ENCODE results near the gene MRAP.

MRAP gene

DNA sequence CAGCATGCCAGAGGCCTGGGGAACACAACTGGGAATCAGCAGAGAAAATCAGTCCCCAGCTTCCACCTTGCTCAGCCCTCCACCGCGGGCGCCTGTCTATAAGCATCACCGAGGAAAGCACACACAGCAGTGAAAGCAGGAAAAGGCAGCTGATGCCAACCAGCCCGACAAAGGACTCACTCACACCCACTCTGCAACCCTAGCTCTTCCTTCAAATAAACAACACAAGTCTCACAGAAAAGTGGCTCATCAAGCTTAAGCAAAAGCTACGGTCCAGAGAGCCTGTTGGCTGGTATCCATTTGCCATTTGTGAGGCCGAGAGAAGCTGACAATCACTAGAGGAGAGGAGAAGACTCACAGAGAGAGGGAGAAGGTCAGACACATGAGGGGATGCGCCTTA, 27.1 kb downstream of the MRAP start:
- DNase-seq: no peak

DNA sequence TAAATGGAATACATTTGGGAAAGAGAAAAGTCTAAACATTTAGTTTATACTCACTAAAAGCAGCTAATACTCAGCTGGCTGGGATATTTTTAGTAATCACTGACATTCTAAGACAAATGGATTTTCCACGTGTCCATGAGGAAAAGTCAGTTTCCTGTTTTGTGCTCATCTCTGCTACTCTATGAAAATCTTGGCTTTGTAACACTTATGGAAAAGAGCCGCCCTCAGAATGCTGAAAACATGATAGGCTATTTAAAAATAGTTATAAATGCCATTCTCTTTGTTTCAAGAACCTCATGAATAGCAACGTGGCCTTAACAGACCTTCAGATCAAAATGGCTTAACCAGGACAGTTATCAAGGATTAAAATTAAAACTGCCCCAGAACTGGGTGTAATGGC, 29.9 kb downstream of the MRAP start:
- DNase-seq: no peak

DNA sequence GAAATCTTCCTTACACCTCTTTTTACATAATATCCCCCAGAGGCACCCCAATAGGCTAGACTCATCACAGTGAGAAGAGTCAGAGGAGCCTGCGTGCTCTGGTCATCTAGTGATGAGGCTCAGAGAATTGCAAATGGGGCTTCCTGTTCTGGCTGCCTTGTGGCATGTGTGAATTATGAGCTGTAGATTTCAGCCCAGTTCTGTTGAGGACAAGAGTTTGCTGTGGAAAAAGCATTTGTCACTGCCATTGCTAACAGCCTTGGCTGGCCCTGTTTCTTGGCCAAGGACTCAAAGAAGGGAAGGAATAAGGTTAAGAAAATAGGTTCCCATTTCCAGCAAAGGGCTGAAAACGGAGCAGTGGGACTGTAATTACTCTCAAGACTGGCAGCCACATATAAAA, 30.7 kb downstream of the MRAP start:
- DNase-seq: no peak

DNA sequence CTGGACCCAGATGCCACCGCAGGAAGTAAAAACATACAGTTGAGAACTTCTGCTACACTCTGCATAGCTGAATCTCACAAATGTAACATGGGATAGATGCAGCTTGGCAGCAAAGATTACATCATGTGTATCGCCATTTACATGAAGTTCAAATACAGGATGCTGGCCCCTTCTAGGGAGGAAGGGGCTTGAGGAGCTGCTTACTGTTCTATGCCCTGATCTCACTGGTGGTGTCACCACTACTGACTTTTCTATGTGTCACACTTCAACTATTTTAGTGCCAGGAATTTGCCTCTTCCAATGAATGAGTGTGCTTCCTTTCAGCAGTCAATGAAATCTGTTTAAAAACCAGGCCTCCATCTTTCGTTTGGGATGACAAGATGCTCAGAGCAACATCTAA, 31.1 kb downstream of the MRAP start:
- DNase-seq: no peak

DNA sequence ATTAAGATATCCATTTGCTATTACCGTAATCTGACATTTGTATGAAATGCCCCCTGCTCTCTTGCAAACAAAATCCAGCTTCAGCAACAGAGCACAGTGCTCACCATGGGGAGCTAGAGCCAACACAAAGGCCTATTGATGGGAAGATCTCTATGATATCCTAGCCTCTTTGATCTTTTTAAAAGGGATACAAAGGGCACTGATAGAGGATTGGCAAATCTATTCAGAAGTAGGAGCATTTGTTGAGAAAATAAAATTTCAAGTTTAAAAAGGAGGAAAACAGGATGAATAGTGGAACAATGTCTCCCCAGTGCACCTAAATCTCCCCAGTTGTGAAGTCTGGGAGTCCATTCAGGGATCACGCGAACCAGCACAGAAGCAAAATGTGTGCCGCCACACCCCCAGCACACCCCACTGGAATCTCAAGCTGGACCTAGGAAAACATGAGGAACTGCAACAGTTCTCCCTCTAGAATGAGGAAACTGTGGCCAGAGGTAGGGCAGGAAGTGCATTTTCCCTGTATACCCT, 32.2 kb downstream of the MRAP start:
- DNase-seq: no peak

DNA sequence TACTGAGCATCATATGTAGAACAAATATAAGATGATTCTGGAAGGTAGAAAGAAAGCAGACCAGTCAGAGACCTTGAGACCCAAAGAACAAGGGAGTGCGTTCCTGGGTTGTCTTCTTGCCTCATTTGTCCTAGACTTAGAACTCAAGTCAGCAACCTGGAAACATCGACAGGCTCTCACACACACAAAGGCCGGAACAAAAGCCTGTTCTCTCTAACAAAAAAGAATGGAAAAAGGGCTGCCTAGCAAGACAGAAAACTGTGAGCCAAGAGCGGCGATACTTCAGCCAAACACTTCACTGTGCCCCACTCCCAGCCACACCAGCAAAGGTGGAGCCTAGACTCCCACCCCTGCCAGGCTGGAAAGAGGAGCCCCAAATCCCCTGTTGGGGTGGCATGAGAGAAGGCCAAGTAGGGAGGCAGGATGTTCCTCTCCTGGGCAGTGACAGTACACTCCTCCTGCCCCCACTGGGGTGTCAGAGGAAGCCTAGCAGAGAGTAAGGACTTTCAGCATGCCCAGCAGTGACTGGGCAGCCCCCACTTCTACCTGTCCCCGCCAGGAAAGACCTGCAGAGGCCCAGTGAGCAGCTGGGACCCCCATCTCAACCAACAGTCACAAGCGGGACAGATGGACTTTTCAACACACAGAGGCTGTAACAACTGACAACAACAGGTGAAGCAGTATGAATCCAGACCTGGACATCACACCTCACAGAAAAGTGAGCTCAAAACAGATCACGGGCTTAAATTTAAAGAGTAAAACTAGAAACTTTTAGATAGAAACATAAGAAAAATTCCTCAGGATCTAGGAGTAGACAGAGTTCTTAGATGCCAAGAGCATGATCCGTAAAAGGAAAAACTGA, 33.0 kb downstream of the MRAP start:
- DNase-seq: no peak

DNA sequence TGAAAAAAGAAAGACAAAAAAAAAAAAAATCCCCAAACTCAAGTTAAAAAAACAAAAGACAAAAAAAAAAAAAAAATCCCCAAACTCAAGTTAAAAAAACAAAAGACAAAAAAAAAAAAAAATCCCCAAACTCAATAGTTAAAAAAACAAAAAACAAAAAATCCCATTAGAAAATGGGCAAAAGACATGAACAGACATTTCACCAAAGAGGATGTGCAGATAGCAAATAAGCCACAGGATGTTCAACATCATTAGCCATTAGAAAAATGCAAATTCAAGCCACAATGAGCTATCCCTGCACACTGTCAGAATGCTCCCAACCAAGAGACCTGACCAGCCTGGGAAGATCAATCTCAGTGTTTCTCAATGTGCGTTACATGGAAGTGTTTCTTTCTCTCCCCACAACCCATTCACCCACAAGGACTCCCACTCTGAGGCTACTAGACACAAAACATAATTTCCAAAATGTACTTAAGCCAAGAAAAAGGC, 33.9 kb downstream of the MRAP start:
- no peak for DNase-seq

DNA sequence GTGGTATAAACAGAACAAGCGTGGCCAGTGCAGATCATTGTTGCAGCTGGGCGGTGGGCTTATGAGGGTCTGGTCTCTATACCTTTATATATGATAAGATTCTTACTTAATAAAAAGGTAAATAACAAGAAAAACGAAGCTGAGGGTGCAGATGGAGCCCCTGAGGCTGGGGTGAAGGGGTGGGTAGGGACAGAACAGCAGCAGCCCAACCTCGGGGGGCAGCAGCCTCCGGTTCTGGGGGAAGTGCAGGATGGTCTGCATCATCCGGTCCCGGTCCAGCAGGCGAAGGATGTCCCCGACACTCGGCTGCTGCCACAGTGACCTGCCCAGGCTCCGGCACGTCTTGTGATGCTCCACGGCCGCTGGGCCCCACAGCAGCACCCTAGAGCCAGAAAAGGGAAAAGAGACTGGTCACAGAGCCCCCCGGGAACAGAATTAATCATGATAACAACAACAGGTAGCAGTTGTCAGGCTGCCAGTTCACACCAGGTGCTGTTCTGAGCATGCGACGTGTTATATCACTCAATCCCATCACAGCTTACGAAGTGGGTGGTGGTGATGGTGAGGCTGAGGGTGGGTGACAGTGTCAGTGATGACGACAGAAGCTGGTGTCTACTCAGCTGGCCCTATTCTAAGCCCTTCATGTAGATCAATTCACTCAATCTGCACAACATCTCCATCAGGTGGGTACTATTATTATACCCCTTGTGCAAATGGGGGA, 35.5 kb downstream of the MRAP start:
- no peak for DNase-seq

DNA sequence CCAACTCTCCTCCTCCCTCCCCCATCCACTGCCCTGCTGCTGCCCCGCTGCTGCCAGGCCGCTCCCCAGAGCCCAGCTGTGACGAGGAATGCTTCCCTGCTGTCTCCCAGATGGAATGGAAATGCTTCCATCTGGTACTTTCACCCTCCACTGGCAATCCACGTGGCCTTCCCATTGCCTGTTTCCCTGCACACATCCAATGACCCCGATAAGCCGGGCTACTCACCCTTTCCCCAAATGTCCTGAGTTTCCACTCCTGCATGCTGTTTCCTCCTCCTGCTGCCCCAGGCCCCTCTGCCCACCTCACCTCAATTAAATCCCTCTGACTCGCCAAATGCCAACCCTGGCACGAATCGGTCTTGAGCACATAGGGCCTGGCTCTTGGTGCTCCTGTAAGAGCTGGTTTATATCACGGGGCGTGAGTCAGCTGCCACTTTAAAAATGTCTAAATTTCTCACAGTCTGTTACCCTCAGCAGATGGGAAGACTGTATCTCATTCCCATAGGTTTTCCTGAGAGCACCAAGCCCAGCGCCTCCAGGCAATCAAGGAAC, 36.4 kb downstream of the MRAP start:
- no peak for DNase-seq

DNA sequence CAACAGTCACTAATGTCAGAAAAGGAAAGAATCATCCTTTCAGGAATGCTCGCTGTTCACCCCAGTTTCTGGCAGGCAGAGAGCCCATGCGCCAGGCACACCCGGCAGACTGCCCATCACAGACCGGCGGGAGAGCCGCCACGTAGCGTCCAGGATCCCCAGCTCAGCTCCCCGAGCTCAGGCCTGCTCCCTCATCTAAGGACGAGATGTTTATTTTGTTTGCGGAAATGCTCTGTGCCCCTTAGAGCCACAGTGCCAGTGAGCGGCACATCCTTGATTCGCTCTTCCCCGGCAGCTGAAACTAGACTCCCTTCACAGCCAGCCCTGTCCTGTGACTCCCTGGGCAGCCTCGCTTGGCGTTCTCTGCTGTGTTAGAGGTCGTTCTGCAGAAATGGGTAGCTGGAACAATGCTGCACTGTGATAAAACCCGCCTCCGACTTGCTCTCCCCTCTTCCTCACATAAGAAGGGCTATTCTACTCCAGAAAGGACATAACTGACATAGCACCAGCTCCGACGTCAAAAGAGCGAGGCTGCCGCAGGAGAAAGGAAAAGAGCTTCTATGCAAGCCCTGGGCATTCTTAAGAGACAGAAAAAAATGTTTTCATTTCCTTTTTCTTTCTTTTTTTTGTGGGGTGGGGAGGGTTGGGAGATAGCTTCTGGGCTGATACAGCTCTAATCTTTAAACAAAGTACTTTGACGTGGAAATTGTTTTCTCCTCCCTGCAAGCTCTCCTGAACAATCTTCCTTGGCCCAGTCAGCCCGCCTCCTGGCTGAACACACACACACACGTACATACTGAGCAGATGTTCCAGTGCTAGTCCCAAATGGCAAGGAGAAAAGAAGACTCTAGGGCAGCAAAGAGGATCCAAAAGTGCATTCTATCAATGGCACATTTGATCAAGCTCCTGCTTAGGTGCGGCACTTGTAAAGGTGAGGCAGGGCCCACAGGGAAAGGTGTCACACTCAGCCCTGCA, 37.2 kb downstream of the MRAP start:
- DNase-seq: no peak

DNA sequence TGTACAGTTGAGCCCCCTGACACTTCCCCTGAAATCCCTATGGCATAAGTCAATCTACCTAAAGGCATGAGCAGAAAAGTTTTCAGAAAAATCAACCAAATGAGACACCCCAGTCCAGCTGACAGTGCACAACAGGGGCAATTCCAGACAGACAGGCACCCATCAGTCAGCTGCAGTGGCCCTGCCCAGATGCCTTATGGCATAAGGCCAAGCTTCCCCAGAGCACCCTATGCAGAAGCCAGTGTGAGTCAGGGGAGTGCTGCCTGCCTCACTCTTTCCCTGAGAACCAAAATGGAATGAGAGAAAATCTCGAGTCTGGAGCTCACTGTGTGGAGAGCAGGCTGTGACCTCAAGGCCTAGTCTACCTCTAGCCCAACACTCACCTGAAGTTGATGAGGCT, 38.1 kb downstream of the MRAP start:
- no peak for DNase-seq

DNA sequence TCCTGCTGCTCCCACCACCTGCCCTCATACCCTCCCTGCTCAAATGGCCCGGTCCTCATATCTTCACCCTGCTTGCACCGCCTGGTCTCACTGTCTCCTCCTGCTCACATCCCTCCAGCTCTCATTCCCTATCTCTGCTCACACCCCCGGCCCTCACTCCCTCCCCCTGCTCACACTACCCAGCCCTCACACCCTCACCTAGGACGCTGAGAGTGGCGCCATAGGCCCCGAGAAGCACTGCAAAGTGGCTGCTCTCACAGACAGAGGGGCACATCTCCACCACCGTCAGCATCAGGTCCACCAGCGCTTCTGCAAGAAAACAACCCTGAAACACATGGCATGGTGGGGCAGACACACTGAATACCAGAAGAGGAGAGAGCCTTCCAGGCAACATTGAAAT, 38.6 kb downstream of the MRAP start:
- no peak for DNase-seq

DNA sequence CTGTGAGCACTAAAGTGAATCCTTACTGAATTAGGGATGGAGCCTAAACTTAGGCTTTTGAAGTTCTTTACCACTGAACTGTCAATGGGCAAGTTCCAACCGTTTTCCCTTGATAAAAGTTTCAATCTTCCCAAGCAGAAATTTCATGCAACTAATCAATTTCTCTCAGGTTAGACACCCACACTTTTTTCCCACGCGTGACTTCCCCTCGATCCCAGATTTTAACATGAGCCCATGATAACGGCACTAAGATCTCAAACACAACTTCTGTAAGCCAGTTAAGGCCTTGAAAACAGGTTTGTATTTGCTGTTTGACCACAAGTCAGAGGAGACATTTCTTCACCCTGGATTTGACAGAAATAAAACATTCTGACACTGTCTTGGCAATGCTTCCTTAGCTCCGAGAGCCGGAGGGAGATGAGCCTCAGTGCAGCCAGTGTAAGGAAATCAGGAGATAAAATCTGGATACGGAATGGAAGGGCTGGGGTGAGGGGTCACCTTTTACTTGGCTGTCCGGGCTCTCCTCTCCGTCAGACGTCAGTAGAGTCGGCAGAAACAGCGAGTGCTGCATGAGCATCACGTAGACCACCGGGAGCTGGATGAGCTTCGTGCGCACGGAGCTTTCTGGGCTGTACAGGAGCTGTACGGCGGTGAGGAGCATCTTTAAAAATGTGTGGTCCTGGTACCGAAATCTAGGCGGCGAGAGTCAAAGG, 39.7 kb downstream of the MRAP start:
- DNase-seq: no peak

DNA sequence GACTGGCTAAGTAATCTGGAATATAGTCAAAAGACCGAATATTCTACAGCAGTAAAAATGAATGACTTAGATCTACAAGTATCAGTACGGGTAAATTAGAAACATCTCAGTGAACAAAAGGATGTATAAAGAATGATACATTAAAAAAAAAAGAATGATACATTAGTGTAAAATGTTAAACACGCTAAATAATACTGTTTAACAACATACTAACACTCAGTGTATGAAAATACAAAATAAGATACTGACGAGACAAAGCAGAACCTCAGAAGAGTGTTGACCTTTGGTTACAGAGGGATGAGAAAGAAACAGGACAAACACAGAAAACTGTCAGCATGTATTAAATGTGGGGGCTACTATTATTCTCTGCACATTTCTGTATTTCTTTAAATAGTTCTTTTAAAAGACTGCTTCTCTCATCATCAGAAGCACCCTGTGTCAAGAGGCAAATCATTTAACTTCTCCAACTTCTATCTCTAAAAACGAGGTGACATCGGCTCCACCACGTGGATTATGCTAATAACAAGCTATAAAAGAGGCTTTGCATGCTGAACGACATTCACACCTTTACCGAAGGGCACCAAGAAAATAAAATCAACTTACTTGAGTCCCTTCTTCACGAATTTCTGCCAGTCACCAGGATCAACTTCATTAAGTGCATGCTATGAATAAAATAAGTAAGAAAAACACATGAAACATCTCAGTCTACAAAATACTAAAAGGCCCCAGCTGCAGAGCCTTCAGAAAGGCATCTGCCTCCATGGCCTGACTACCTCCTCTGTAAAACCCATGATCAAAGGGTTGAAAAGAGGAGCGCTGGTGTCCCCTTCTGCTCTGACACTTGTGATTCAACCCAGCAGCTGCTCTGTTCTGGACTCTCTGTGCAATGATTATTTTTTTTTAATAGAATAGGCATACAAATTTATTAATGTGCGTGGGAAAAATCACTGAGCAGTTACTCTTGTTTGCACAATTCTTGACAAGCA, 42.5 kb downstream of the MRAP start:
- DNase-seq: no peak

DNA sequence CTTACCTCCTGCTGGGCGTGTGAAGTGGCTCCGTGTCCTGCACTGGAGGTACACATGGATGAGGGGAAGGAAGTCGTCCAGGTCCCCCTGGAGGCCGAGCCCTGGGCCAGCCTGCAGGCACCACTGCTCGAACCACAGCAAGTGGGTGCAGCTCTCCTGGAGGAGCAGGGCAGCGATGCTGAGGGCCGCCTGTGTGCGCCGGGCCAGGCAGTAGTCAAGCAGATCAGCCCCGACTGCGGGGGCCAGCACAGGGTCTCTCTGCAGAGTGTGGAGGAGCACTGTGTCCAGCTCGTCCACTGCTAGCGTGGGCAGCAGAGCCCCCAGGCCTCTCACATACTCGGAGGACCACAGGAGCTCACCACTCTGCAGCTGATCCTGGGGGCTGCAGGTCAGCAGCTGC, 48.3 kb downstream of the MRAP start:
- no peak for DNase-seq

DNA sequence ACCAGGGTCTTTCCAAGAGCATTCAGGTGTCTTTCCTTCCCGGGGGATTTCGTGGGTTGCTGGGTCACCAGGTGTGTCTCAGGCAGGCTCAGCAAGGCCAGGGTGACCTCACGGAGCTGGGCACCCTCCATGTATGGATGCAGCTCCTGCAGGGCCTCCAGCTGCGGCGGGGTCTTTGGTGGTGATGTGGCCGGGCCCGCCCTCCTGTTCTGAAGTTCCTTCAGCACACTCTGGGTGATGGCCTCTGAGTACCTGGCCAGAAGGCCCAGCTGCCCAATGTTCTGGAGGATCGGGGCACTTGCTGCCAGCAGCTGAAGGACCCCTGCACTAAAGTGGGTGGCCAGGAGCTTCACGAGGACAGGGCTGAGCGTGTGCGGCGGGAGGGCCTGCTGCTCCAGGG, 48.7 kb downstream of the MRAP start:
- no peak for DNase-seq

DNA sequence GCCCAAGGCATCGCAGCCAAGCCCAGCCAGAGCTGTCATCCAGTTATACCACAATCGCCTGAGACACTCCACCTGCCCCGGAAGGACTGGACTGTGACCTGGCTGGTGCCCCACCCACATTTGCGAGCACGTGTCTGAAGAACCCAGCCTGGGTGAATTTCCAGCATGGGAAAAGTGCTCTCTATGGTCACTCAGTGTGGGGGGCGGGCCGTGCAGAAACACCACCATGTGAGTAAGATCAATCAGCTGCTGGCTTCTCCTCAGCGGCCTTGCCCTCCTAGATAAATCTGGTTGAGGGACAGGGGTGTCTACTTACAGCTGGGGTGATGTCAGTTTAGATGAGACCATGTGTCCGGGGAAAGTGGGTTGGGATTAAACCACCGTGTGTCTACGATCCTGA, 49.3 kb downstream of the MRAP start:
- DNase-seq: no peak

DNA sequence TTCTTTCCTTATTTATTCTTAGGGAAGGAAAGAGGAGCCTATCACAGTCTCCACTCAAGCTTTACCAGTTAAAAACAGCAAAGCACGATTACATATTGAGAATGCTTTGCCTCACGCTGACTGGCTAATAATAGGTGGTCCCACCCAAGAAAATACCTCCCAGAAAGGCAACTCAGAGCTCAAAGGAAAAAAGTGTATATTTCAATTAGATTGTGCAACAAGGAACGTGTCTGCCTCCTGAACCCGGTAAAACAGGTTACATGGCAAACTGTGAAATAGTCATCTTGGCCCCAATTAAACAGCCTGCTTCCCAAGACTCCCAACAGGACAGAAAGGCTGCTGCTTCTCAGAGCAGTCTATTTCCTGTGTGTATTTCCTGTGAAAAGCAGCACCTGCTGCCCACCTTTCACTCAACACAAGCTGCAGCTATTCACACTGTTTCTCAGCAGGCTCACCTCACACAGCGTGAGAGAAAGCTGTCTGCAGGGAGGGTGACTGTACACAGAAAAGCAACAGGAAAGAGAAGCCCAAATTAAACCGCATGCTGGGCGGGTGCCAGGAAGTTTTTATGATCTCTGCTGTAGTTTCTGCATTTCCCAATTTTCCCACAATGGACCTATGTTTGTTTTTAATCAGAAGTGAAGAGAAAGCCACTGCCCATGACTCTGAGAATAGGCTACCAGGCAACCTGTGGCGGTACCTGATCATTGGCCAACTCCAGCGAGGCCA, 50.1 kb downstream of the MRAP start:
- no peak for DNase-seq

DNA sequence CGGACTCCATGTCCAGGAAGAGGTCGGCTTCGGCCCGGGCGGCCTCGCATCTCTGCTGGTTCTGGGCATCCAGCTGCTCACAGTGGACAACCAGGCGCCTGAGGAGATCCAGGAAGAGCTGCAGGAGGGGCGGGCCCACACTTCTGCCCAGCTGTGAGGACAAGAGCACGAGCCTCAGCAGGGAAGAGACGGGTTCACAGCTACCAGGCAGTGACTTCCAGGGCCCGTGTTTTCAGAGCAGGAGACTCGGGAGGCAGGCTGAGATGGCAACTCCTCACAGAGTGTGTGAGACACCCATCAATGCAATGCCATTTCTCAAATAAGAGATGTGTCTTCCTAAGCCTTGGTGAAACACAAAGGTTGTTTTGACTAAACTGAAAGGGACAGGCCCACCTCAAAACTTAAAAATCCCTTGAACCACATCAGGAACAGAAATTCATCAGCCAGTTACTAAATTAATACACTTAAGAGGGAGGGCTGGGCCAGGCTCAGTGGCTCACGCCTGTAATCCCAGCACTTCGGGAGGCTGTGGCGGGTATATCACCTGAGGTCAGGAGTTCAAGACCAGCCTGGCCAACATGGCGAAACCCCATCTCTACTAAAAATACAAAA, 50.8 kb downstream of the MRAP start:
- DNase-seq: no peak

All from 8988T (cell line).